ENCODE data around the gene PARVA. TPM values are rescaled to one million over a fixed set of nuclear protein-coding genes. Genes with fewer than 3 reads are reported as not detected.
"Not testable (repeated sequence)": the region's sequence is repeated elsewhere in the genome, so short reads cannot be mapped to it uniquely, and the experiment has no call there.

Gene PARVA
- total RNA-seq, 1 experiment from 2014 or later = 29.1 TPM

- no peak for ATAC-seq
- no peaks in the 10 kb centered on the region for H3K27me3 ChIP-seq (ENCODE audit: control insufficient read depth, insufficient read depth, low read length)
- intact Hi-C loops (cut with micrococcal nuclease; ENCODE audit: unreplicated experiment) = no loop called here
- TF ChIP-seq CTCF (IDR thresholded peaks at IDR 0.05) = no peak
- no peak for TF ChIP-seq TCF7L2 (IDR thresholded peaks at IDR 0.05; ENCODE audit: low read depth, low read length)
- TF ChIP-seq REST (IDR thresholded peaks at IDR 0.05; ENCODE audit: insufficient read depth in 1 of 2, low read depth in 2 of 2, low read length in 1 of 2) = no peak
- TF ChIP-seq SIN3A (IDR thresholded peaks at IDR 0.05; ENCODE audit: borderline replicate concordance, insufficient read depth, low read depth, low read length) = no peak
- no peak for TF ChIP-seq POLR2AphosphoS5 (IDR thresholded peaks at IDR 0.05; ENCODE audit: low read depth, low read length)
- H3K4me1 ChIP-seq (ENCODE audit: control insufficient read depth, insufficient read depth, low read length) = no peaks in the 10 kb centered on the region
- H3K9me3 ChIP-seq (ENCODE audit: control insufficient read depth, insufficient read depth, low read depth, low read length) = no peaks in the 10 kb centered on the region
- H3K4me3 ChIP-seq (ENCODE audit: low read depth in 2 of 2, low read length in 2 of 2) = no peak overlapping the region
- BruUV-seq (replicated peaks) = no TSS peak
- no peak overlapping the region for H3K27ac ChIP-seq (ENCODE audit: low read length)
- ChIA-PET POLR2A (no interaction called here), CTCF (no interaction called here)
- H3K36me3 ChIP-seq (ENCODE audit: control insufficient read depth, insufficient read depth, low read length) = no peaks in the 10 kb centered on the region
- DNase-seq (ENCODE audit: low read depth, low spot score) = no peak
- in situ Hi-C loops (cut with HindIII; ENCODE audit: low pct_unique_long_range_greater_than_20kb, low sequenced_read_pairs) = no loop called here
Observed at GRCh38 chr11:12356944-12357655, 20.3 kb upstream of the PARVA start.

DNA sequence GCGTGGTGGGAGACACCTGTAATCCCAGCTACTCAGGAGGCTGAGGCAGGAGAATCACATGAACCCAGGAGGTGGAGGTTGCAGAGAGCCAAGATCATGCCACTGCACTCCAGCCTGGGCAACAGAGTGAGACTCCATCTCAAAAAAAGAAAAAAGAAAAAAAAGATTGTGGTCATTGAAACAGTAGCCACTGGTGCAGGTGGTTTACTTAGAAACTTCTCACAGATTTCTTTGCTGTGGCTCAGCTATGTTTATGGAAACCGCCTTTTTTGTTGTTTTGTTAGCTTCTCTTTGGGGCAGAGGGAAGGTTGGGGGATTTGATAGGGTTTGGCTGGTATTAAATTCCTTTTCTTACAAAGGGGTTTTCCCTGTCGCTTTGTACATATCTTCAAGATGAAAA, 19.7 kb upstream of the PARVA start:
- ATAC-seq; POLR2A ChIA-PET; H3K27ac ChIP-seq (ENCODE audit: low read length); intact Hi-C loops (cut with micrococcal nuclease; ENCODE audit: unreplicated experiment); H3K4me3 ChIP-seq (ENCODE audit: low read depth in 2 of 2, low read length in 2 of 2); in situ Hi-C loops (cut with HindIII; ENCODE audit: low pct_unique_long_range_greater_than_20kb, low sequenced_read_pairs); H3K4me1 ChIP-seq (ENCODE audit: control insufficient read depth, insufficient read depth, low read length); DNase-seq (ENCODE audit: low read depth, low spot score); H3K27me3 ChIP-seq (ENCODE audit: control insufficient read depth, insufficient read depth, low read length); BruUV-seq (replicated peaks); CTCF ChIA-PET; H3K36me3 ChIP-seq (ENCODE audit: control insufficient read depth, insufficient read depth, low read length); H3K9me3 ChIP-seq (ENCODE audit: control insufficient read depth, insufficient read depth, low read depth, low read length): not testable (repeated sequence)

All from Panc1 (cell line).